Left ventricle myocardium inferior (tissue), 1 donor: ENCODE data around the gene GKAP1. TPM values are rescaled to one million over a fixed set of nuclear protein-coding genes. Genes with fewer than 3 reads are reported as not detected.
A peak's percentile ranks its signal among the peaks of the same experiment; 100 is the strongest.
"Not testable (repeated sequence)": the region's sequence is repeated elsewhere in the genome, so short reads cannot be mapped to it uniquely, and the experiment has no call there.

Experiments
- DNase-seq: peaks from one replicate; pipeline ENCODE4 v3.0.0-alpha.2; 2020
- H3K27ac ChIP-seq: fragments of 200-600 bp; replicated peaks from 2 replicates; pipeline ENCODE4 v1.8.0; 2021
- H3K27me3 ChIP-seq: fragments of 200-600 bp; 2 replicates; pipeline ENCODE4 v1.8.0; 2021; ENCODE audit warnings: low read depth
- H3K36me3 ChIP-seq: fragments of 200-600 bp; 2 replicates; pipeline ENCODE4 v1.8.0; 2021
- H3K4me1 ChIP-seq: fragments of 200-600 bp; 2 replicates; pipeline ENCODE4 v1.8.0; 2021
- H3K4me3 ChIP-seq: fragments of 200-600 bp; 2 replicates; pipeline ENCODE4 v1.8.0; 2021; ENCODE audit warnings: mild to moderate bottlenecking, moderate library complexity
- H3K9me3 ChIP-seq: fragments of 200-600 bp; replicated peaks from 2 replicates; pipeline ENCODE4 v1.8.0; 2021
- CTCF ChIP-seq: fragments of 200-600 bp; IDR thresholded peaks from 2 replicates; pipeline ENCODE4 v1.8.0; 2021; ENCODE audit warnings: antibody characterized with exemption, mild to moderate bottlenecking, borderline replicate concordance
- intact Hi-C: fragments of 100-400 bp; cut with micrococcal nuclease; formaldehyde crosslinking; loops from one replicate; pipeline ENCODE4 v1.11.0; 2022
- total RNA-seq: library from RNA; stranded (reverse); fragmentation: NEBNext Ultra II Directional; extraction: Animal tissue kit (Norgen Biotek cat#: 25700); gene quantifications from one replicate; pipeline ENCODE4 v1.2.1, GENCODE V29; 2021
- donor health status: DM: no; HTN: yes; CAD: no; lungs with severe emphysema.

GKAP1 gene
- total RNA-seq, 1 donor from 2014 or later, result 22.5 TPM

- peaks cover 67% of the 10 kb centered on the region for H3K4me1 ChIP-seq
- intact Hi-C loops, result no loop called here
These were observed 110.7 kb downstream of the GKAP1 start for GRCh38 chr9:83706676-83707517.

GRCh38 chr9:83705219-83705651 lies 112.3 kb downstream of the GKAP1 start:
- DNase-seq, intact Hi-C loops: not testable (repeated sequence)
- H3K4me1 ChIP-seq, result peaks cover 84% of the 10 kb centered on the region

More at GRCh38 chr9:83706676-83707517, 110.7 kb downstream of the GKAP1 start:
- Histone ChIP-seq H3K9me3 (no peaks in the 10 kb centered on the region), H3K27ac (peak overlapping the region; percentile 100), H3K4me3 (peak overlapping the region; percentile 97), H3K36me3 (no peaks in the 10 kb centered on the region), H3K27me3 (no peaks in the 10 kb centered on the region)
- TF ChIP-seq CTCF, result no peak
- DNase-seq, result peak; percentile 30

GRCh38 chr9:83701769-83702168 lies 115.8 kb downstream of the GKAP1 start:
- peak overlapping the region; percentile 24 for H3K4me3 ChIP-seq
- H3K27ac ChIP-seq, result peak overlapping the region; percentile 50
- intact Hi-C loops, result no loop called here
- no peaks in the 10 kb centered on the region for H3K27me3 ChIP-seq
- no peaks in the 10 kb centered on the region for H3K9me3 ChIP-seq
- no peaks in the 10 kb centered on the region for H3K36me3 ChIP-seq
- no peak for DNase-seq
- TF ChIP-seq CTCF, result no peak
- H3K4me1 ChIP-seq, result peaks cover 87% of the 10 kb centered on the region

More at GRCh38 chr9:83705219-83705651, 112.3 kb downstream of the GKAP1 start:
- H3K4me3 ChIP-seq, result peak overlapping the region; percentile 97
- not testable (repeated sequence) for H3K27ac ChIP-seq, H3K27me3 ChIP-seq, H3K9me3 ChIP-seq, H3K36me3 ChIP-seq

- H3K4me3 ChIP-seq, result peak overlapping the region; percentile 24
- TF ChIP-seq CTCF, result no peak
- DNase-seq, result no peak
- peak overlapping the region; percentile 50 for H3K27ac ChIP-seq
- no peaks in the 10 kb centered on the region for H3K27me3 ChIP-seq
- intact Hi-C loops, result no loop called here
- H3K36me3 ChIP-seq, result no peaks in the 10 kb centered on the region
- peaks cover 84% of the 10 kb centered on the region for H3K4me1 ChIP-seq
- no peaks in the 10 kb centered on the region for H3K9me3 ChIP-seq
These were observed 116.3 kb downstream of the GKAP1 start for GRCh38 chr9:83701286-83701685.

- Histone ChIP-seq H3K36me3 (no peaks in the 10 kb centered on the region), H3K4me1 (peaks cover 82% of the 10 kb centered on the region), H3K4me3 (no peak overlapping the region), H3K27me3 (no peaks in the 10 kb centered on the region), H3K9me3 (no peaks in the 10 kb centered on the region), H3K27ac (peak overlapping the region; percentile 50)
- TF ChIP-seq CTCF, result no peak
- no peak for DNase-seq
- intact Hi-C loops, result no loop called here
These were observed 118.0 kb downstream of the GKAP1 start for GRCh38 chr9:83699615-83700014.

- Histone ChIP-seq H3K9me3 (no peaks in the 10 kb centered on the region), H3K4me3 (no peak overlapping the region), H3K36me3 (no peaks in the 10 kb centered on the region), H3K27ac (no peak overlapping the region), H3K4me1 (peaks cover 83% of the 10 kb centered on the region), H3K27me3 (no peaks in the 10 kb centered on the region)
- intact Hi-C loops, result no loop called here
- no peak for DNase-seq
- TF ChIP-seq CTCF, result no peak
These were observed 118.5 kb downstream of the GKAP1 start for GRCh38 chr9:83698976-83699585.
